DND-41 (cell line): ENCODE results near the gene FAM83G.

Experiments
- ATAC-seq: fragments of 200-7000 bp; cut with Tn5 transposase; 3 replicates; pipeline ENCODE4 v1.9.1; 2021; ENCODE audit warnings: low read depth; ENCODE audit not compliant: insufficient read depth
- DNase-seq: peaks from one replicate; pipeline ENCODE4 v3.0.0-alpha.2; 2020
- H2AFZ ChIP-seq: 2 replicates; pipeline ENCODE4 v1.6.0; 2012; ENCODE audit warnings: low read depth, low read length
- H3K27ac ChIP-seq: 2 replicates; pipeline ENCODE4 v1.5.1; 2012; ENCODE audit warnings: low read length, inconsistent platforms
- H3K27me3 ChIP-seq: fragments of 200-600 bp; sonication (generic); 2 replicates; pipeline ENCODE4 v1.6.0; 2012; ENCODE audit warnings: low read length, mild to moderate bottlenecking, inconsistent platforms; ENCODE audit not compliant: insufficient read depth, poor library complexity
- H3K36me3 ChIP-seq: 2 replicates; pipeline ENCODE4 v1.5.1; 2012; ENCODE audit warnings: low read length, inconsistent platforms; ENCODE audit not compliant: insufficient read depth
- H3K4me1 ChIP-seq: 2 replicates; pipeline ENCODE4 v1.5.1; 2012; ENCODE audit warnings: mild to moderate bottlenecking, low read length; ENCODE audit not compliant: insufficient read depth
- H3K4me2 ChIP-seq: 2 replicates; pipeline ENCODE4 v1.6.0; 2012; ENCODE audit warnings: mild to moderate bottlenecking, moderate library complexity, low read length, inconsistent platforms; ENCODE audit not compliant: insufficient read depth
- H3K4me3 ChIP-seq, 2 experiments: fragments of 200-600 bp in 1 of 2; shearing (Covaris generic) in 1 of 2; 2 replicates each; pipeline ENCODE4 v1.5.1; 2012 to 2016; ENCODE audit warnings: inconsistent platforms in 2 of 2, low read length in 2 of 2, mild to moderate bottlenecking in 2 of 2, low read depth in 1 of 2, moderate library complexity in 1 of 2
- H3K79me2 ChIP-seq: 2 replicates; pipeline ENCODE4 v1.6.0; 2012; ENCODE audit warnings: low read length, inconsistent platforms; ENCODE audit not compliant: insufficient read depth
- H3K9ac ChIP-seq: 2 replicates; pipeline ENCODE4 v1.6.0; 2012; ENCODE audit warnings: low read depth, mild to moderate bottlenecking, inconsistent platforms, low read length, moderate library complexity
- H3K9me3 ChIP-seq: 2 replicates; pipeline ENCODE4 v1.5.1; 2012; ENCODE audit warnings: low read length, moderate library complexity, mild to moderate bottlenecking, inconsistent platforms; ENCODE audit not compliant: insufficient read depth, severe bottlenecking
- H4K20me1 ChIP-seq: 2 replicates; pipeline ENCODE4 v1.6.0; 2012; ENCODE audit warnings: low read length; ENCODE audit not compliant: insufficient read depth
- EZH2 ChIP-seq: IDR thresholded peaks from 3 replicates; pipeline ENCODE4 v1.6.1; 2012; ENCODE audit warnings: borderline replicate concordance, low read depth, mild to moderate bottlenecking, moderate library complexity, low read length, inconsistent platforms; ENCODE audit not compliant: severe bottlenecking
- TF ChIP-seq, protein P1 (sequence below): IDR thresholded peaks from 2 replicates; pipeline ENCODE4 v1.5.1; 2012; ENCODE audit warnings: borderline replicate concordance, low read length, moderate library complexity, mild to moderate bottlenecking; ENCODE audit not compliant: poor library complexity, severe bottlenecking; ENCODE audit errors: extremely low read depth

Gene FAM83G

DNA sequence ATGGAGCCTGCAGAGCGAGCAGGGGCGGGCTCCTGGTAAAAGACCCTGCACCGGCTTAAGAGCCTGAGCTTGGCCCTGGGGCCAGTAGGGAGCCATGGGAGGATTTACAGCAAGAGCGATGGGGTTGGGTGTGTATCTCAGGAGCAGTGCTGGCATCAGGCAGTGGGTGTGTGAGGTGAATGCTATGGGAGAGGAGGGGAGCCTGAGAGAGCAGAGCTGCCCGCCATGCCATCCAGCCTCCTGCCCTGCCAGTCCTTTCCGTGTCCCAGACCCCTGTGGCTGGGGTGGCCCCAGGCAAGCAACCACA is 23.3 kb downstream of the FAM83G start:
- Histone ChIP-seq H3K27ac (no peak overlapping the region), H4K20me1 (peaks cover 10% of the 10 kb centered on the region)
- TF ChIP-seq, protein P1, sequence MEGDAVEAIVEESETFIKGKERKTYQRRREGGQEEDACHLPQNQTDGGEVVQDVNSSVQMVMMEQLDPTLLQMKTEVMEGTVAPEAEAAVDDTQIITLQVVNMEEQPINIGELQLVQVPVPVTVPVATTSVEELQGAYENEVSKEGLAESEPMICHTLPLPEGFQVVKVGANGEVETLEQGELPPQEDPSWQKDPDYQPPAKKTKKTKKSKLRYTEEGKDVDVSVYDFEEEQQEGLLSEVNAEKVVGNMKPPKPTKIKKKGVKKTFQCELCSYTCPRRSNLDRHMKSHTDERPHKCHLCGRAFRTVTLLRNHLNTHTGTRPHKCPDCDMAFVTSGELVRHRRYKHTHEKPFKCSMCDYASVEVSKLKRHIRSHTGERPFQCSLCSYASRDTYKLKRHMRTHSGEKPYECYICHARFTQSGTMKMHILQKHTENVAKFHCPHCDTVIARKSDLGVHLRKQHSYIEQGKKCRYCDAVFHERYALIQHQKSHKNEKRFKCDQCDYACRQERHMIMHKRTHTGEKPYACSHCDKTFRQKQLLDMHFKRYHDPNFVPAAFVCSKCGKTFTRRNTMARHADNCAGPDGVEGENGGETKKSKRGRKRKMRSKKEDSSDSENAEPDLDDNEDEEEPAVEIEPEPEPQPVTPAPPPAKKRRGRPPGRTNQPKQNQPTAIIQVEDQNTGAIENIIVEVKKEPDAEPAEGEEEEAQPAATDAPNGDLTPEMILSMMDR: no peak
- no peak for TF ChIP-seq EZH2

DNA sequence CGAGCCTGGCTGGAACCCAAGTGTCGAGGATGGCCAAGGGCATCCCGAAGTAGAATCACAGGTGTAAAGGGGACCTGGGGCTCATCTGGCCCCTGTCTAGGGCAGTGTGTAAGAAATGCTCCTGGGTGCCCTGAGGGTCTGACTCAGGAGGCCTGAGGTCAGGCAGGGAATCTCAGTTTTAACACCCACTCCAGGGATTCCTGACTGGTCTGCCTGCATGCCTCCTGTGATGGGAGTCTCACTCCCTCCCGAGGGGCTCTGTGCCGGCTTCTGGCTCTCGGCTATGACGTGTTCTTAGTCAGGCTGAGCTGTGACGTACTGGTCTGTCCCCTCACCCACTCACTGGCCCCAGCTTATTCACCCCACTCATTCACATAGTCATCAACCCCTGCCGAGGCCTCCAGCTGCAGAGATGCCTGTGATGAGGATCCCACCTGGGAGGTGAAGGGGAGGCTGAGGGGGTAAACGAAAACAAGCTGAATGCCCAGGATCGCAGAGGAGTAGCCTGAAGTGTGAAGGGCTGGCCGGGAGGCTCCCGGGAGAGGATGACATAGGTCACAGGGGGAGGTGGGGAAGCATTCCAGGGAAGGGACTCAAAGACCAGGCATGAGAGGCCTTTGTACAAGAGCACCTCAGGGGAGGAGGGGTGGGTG is 23.8 kb downstream of the FAM83G start:
- H3K4me3 ChIP-seq: no peak overlapping the region
- H4K20me1 ChIP-seq: peaks cover 10% of the 10 kb centered on the region
- no peak for ATAC-seq
- H3K4me2 ChIP-seq: no peak overlapping the region
- no peaks in the 10 kb centered on the region for H3K9me3 ChIP-seq
- H2AFZ ChIP-seq: no peak overlapping the region
- H3K9ac ChIP-seq: no peak overlapping the region
- H3K27me3 ChIP-seq: no peaks in the 10 kb centered on the region
- no peak overlapping the region for H3K27ac ChIP-seq
- TF ChIP-seq, protein P1: no peak
- TF ChIP-seq EZH2: no peak
- no peaks in the 10 kb centered on the region for H3K79me2 ChIP-seq
- no peaks in the 10 kb centered on the region for H3K36me3 ChIP-seq
- H3K4me1 ChIP-seq: no peaks in the 10 kb centered on the region
- DNase-seq: no peak

More for the DNA sequence above, 23.3 kb downstream of the FAM83G start:
- Histone ChIP-seq H3K9ac (no peak overlapping the region), H3K9me3 (no peaks in the 10 kb centered on the region), H3K27me3 (no peaks in the 10 kb centered on the region), H2AFZ (no peak overlapping the region), H3K4me1 (no peaks in the 10 kb centered on the region), H3K36me3 (no peaks in the 10 kb centered on the region), H3K79me2 (no peaks in the 10 kb centered on the region), H3K4me3 (no peak overlapping the region), H3K4me2 (no peak overlapping the region)
- no peak for ATAC-seq
- no peak for DNase-seq

DNA sequence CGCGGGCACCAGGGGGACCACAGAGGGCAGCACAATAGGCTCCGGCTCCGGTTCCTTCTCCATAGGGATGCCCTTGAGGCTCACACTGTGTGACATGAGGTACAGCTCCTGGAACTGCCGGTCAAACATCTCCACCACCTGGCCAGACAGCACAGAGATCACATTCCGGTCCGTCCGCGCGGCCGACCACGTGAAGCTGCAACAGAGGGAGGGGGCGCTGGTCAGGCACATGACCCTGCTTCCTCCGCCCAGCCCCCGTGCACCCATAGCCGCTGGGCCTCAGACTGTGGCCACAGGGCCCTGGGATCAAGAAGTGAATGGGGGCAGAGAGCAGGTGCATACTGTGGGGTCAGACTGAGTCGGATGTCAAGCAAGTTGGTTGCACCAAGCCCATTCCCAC is 25.9 kb downstream of the FAM83G start:
- DNase-seq (no peak), ATAC-seq (no peak)
- Histone ChIP-seq H3K79me2 (no peaks in the 10 kb centered on the region), H3K4me2 (no peak overlapping the region), H3K4me3 (no peak overlapping the region), H3K9ac (no peak overlapping the region), H4K20me1 (peaks cover 7% of the 10 kb centered on the region), H3K27ac (no peak overlapping the region), H3K4me1 (no peaks in the 10 kb centered on the region), H3K9me3 (no peaks in the 10 kb centered on the region), H3K27me3 (no peaks in the 10 kb centered on the region), H3K36me3 (no peaks in the 10 kb centered on the region), H2AFZ (no peak overlapping the region)
- no peak for TF ChIP-seq EZH2
- TF ChIP-seq, protein P1: no peak
